ENCODE measurements around the gene EBF3. TPM values are rescaled to one million over a fixed set of nuclear protein-coding genes. Genes with fewer than 3 reads are reported as not detected.

The EBF3 gene
- total RNA-seq, 5 donors from 2014 or later (not counting 1 experiment from before 2014, with no cell fraction given) = not detected

DNA sequence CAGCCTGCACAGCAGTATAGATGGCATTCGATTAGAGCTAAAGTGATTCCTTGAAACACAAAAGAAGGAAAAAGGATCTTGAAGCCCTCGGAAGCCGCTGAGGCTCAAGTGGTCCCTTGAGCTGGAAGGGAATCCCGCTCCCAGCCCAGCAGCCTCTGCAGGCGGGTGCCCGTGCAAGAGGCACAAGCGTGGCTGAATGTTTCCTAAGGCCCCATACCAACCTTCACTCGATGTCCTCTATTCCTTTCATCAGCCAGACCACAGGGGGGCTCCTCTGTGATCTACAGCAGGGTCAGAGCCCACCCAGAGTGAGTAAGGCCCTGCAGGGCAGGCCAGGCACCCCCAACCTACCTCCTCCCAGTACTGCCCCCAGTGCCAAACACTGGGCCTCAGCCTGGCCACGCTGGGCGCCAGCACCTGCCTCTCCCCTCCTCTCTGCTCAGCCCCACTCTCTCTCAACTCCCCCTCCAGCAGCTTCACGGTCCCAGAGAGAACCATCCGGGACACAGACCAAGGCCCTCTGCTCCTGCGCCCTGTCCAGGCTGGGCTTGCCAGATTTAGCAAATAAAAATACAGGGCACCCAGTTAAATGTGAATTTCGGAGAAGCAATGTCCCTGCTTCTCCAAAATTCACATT, 30.5 kb downstream of the EBF3 start:
- peaks cover 0 to 21% of the 10 kb centered on the region in 2 experiments for H3K27me3 ChIP-seq (replicated peaks in 1 of 2; ENCODE audit: control insufficient read depth in 2 of 2, extremely low read depth in 1 of 2, insufficient read depth in 2 of 2, low read length in 1 of 2)
- ChIA-PET CTCF (no interaction called here), POLR2A (no interaction called here)
- Mint-ChIP-seq H3K4me1 (no peaks in the 10 kb centered on the region), H3K27me3 (peaks cover 6 to 17% of the 10 kb centered on the region in 2 donors), H3K36me3 (no peaks in the 10 kb centered on the region), H3K27ac (no peak overlapping the region), H3K9me3 (no peaks in the 10 kb centered on the region), H3K4me3 (no peak overlapping the region)
- H3K4me3 ChIP-seq (ENCODE audit: control insufficient read depth in 1 of 2, extremely low read depth in 1 of 2, low read length in 1 of 2) = no peak overlapping the region
- 87% methylated on average over 14 of the region's 14 CpGs for whole genome bisulfite sequencing (ENCODE audit: insufficient coverage)
- no peaks in the 10 kb centered on the region for H3K4me1 ChIP-seq (ENCODE audit: control insufficient read depth in 1 of 2, extremely low read depth in 1 of 2, insufficient read depth in 2 of 2, low read length in 2 of 2)
- no peak for ATAC-seq (replicated peaks in 1 of 4)
- H3K36me3 ChIP-seq (ENCODE audit: control insufficient read depth in 2 of 2, extremely low read depth in 1 of 2, insufficient read depth in 1 of 2, low read length in 1 of 2) = no peaks in the 10 kb centered on the region
- no peak overlapping the region for H3K27ac ChIP-seq (ENCODE audit: low read length)
- DNase-seq = no peak
- no peaks in the 10 kb centered on the region for H3K9me3 ChIP-seq

DNA sequence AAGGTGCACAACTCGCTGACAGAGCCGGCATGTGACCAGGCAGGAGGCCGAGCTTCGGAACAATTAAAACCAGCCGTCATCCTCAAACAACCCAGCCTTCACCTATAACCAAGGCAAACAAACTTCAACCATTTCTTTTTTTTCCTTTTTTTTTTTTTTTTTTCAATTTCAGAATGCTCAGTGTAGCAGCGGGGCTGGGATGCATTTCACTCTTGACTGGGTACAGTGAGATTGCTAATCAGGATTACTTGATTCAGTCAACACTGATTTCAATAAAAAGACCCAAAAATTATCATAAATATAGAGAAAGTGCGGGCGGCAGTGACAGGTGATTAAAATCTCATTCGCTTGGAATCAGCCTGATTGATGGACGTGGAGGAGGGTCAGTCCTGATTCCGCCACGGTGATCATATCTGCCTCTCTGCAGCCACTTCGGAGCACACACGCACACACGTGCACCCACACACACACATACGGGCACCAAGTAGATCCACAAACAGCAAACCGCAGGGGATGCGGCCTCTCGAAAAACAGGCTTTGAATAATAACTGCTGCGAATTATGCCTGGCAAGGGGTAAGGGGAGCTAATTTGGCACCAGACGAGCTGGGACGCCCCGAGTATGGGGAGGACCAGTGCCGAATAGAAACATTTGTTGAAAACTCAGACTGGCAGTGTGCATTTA, 31.2 kb downstream of the EBF3 start:
- Mint-ChIP-seq H3K9me3 (no peaks in the 10 kb centered on the region), H3K27me3 (peaks cover 6 to 14% of the 10 kb centered on the region in 2 donors), H3K4me3 (no peak overlapping the region), H3K4me1 (no peaks in the 10 kb centered on the region), H3K36me3 (no peaks in the 10 kb centered on the region), H3K27ac (no peak overlapping the region)
- peaks cover 0 to 17% of the 10 kb centered on the region in 2 experiments for H3K27me3 ChIP-seq (replicated peaks in 1 of 2; ENCODE audit: control insufficient read depth in 2 of 2, extremely low read depth in 1 of 2, insufficient read depth in 2 of 2, low read length in 1 of 2)
- no peaks in the 10 kb centered on the region for H3K9me3 ChIP-seq
- H3K36me3 ChIP-seq (ENCODE audit: control insufficient read depth in 2 of 2, extremely low read depth in 1 of 2, insufficient read depth in 1 of 2, low read length in 1 of 2) = no peaks in the 10 kb centered on the region
- H3K4me1 ChIP-seq (ENCODE audit: control insufficient read depth in 1 of 2, extremely low read depth in 1 of 2, insufficient read depth in 2 of 2, low read length in 2 of 2) = no peaks in the 10 kb centered on the region
- ATAC-seq (replicated peaks in 1 of 4) (no peak), DNase-seq (no peak)
- ChIA-PET POLR2A (no interaction called here), CTCF (no interaction called here)
- H3K4me3 ChIP-seq (ENCODE audit: control insufficient read depth in 1 of 2, extremely low read depth in 1 of 2, low read length in 1 of 2) = no peak overlapping the region
- WGBS (ENCODE audit: insufficient coverage) = 85% methylated on average over 18 of the region's 24 CpGs
- H3K27ac ChIP-seq (ENCODE audit: low read length) = no peak overlapping the region

DNA sequence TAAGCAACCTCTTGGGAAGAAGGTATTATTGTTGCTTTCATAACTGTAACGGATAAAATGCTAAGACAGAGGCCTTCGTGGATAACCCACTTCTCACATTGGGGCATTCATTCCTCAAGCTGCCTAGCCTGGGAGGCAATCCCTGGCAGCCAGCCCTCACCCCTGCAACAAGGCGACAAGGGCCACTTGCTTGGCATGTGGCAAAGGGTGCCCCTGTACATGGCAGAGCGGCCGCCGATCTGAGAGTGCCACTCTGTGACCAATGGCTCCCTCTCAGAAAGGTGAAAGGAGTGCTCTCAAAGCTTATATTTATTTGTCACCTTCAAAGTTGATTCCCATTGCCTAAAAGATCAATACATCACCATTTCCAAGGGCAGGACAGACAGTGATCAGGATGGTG, 31.9 kb downstream of the EBF3 start:
- Histone ChIP-seq H3K9me3 (no peaks in the 10 kb centered on the region), H3K27me3 (replicated peaks in 1 of 2; ENCODE audit: control insufficient read depth in 2 of 2, extremely low read depth in 1 of 2, insufficient read depth in 2 of 2, low read length in 1 of 2) (peaks cover 0 to 13% of the 10 kb centered on the region in 2 experiments), H3K4me3 (ENCODE audit: control insufficient read depth in 1 of 2, extremely low read depth in 1 of 2, low read length in 1 of 2) (no peak overlapping the region), H3K36me3 (ENCODE audit: control insufficient read depth in 2 of 2, extremely low read depth in 1 of 2, insufficient read depth in 1 of 2, low read length in 1 of 2) (no peaks in the 10 kb centered on the region), H3K4me1 (ENCODE audit: control insufficient read depth in 1 of 2, extremely low read depth in 1 of 2, insufficient read depth in 2 of 2, low read length in 2 of 2) (no peaks in the 10 kb centered on the region), H3K27ac (ENCODE audit: low read length) (no peak overlapping the region)
- Mint-ChIP-seq H3K4me3 (no peak overlapping the region), H3K27ac (no peak overlapping the region), H3K27me3 (peaks cover 6 to 10% of the 10 kb centered on the region in 2 donors), H3K36me3 (no peaks in the 10 kb centered on the region), H3K4me1 (no peaks in the 10 kb centered on the region), H3K9me3 (no peaks in the 10 kb centered on the region)
- ChIA-PET CTCF (no interaction called here), POLR2A (no interaction called here)
- WGBS (ENCODE audit: insufficient coverage) = 100% methylated on average over 2 of the region's 6 CpGs
- ATAC-seq (replicated peaks in 1 of 4) = no peak
- no peak for DNase-seq

DNA sequence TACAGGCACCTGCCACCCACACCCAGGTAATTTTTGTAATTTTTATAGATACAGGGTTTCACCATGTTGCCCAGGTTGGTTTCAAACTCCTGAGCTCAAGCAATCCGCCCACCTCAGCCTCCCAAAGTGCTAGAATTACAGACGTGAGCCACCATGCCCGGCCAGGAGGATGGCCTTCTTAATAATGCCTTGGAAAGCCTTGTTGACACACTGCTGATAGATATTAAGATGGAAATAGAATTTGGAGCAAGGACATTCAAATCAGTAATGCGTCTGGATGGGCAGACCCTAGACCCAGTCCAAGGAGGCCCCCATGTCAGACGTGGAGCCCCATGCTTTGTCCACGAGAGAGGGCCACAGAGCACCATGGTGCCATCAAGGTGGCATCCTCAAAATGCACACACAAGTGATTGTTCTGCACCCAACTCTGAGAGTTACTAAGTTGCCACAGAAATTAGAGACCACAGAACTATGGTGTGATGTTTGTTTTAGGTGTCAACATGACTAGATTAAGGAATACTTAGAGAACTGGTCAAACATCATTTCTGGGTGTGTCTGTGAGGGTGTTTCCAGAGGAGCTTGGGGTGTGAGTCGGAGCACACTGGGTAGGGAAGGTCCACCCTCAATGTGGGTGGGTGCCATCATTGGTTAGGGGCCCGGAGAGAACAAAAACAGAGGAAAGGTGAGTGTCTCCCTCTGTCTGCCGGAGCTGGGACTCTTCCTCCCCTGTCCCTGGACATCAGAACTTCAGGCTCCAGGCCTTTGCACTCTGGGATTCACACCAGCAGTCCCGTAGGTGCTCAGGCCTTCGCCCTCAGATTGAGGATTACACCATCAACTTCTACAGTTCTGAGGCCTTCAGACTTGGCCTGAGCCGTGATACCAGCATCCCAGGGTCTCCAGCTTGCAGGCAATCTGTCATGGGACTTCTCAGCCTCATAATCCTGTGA, 34.5 kb downstream of the EBF3 start:
- ATAC-seq (replicated peaks in 1 of 4) = no peak
- WGBS (ENCODE audit: insufficient coverage) = 83% methylated on average over 7 of the region's 12 CpGs
- CTCF ChIA-PET = no interaction called here

DNA sequence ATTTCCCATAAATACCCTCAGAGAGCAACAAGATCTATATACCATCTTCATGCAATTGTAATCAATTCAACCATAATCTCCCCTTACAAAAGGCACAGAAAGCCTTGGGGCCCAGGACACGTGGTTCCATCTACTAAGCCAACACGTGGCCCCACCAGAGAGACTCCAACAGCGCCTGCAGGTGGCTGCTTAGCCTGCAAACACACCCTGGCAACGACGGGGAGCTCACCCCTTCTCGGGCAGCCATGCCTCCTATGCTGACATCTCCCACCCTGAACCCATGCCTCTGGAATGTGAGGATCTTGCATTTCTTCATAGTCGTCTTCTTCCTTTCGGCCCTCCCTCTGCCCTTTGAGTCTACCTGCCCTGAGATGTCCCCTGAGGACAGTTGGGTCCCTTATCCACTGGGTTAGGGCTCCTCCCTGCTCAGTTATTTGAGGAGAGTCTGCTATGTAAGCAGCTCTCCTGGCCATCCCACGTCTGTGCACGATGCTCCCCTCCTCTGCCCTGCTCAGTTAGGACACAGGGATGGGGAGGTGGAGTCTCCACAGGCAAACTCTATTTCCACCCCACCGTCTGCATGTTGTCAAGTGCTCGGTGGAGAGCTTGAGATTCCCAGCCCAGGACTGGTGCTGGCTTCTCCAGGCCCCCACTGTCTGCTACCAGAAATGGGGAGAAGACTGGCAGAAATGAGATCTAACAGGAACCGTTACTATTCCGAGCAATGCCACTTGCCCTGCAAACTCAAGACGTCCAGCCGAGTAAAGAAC, 36.5 kb downstream of the EBF3 start:
- POLR2A ChIA-PET = no interaction called here
- CTCF ChIA-PET = no interaction called here
- WGBS (ENCODE audit: insufficient coverage) = 83% methylated on average over 12 of the region's 16 CpGs
- no peaks in the 10 kb centered on the region for H3K9me3 ChIP-seq
- H3K4me1 ChIP-seq (ENCODE audit: control insufficient read depth in 1 of 2, extremely low read depth in 1 of 2, insufficient read depth in 2 of 2, low read length in 2 of 2) = no peaks in the 10 kb centered on the region
- no peak overlapping the region for H3K27ac ChIP-seq (ENCODE audit: low read length)
- H3K27me3 ChIP-seq (replicated peaks in 1 of 2; ENCODE audit: control insufficient read depth in 2 of 2, extremely low read depth in 1 of 2, insufficient read depth in 2 of 2, low read length in 1 of 2) = peaks cover 0 to 6% of the 10 kb centered on the region in 2 experiments
- H3K27me3 Mint-ChIP-seq = no peaks in the 10 kb centered on the region
- no peak overlapping the region for H3K4me3 Mint-ChIP-seq
- no peaks in the 10 kb centered on the region for H3K4me1 Mint-ChIP-seq
- no peak overlapping the region for H3K27ac Mint-ChIP-seq
- H3K36me3 ChIP-seq (ENCODE audit: control insufficient read depth in 2 of 2, extremely low read depth in 1 of 2, insufficient read depth in 1 of 2, low read length in 1 of 2) = no peaks in the 10 kb centered on the region
- H3K4me3 ChIP-seq (ENCODE audit: control insufficient read depth in 1 of 2, extremely low read depth in 1 of 2, low read length in 1 of 2) = no peak overlapping the region
- H3K36me3 Mint-ChIP-seq = no peaks in the 10 kb centered on the region
- DNase-seq (no peak), ATAC-seq (replicated peaks in 1 of 4) (no peak)
- H3K9me3 Mint-ChIP-seq = no peaks in the 10 kb centered on the region

More for the DNA sequence above, 34.5 kb downstream of the EBF3 start:
- peaks cover 0 to 3% of the 10 kb centered on the region in 2 experiments for H3K27me3 ChIP-seq (replicated peaks in 1 of 2; ENCODE audit: control insufficient read depth in 2 of 2, extremely low read depth in 1 of 2, insufficient read depth in 2 of 2, low read length in 1 of 2)
- H3K4me3 ChIP-seq (ENCODE audit: control insufficient read depth in 1 of 2, extremely low read depth in 1 of 2, low read length in 1 of 2) = no peak overlapping the region
- H3K4me1 Mint-ChIP-seq = no peaks in the 10 kb centered on the region
- no peaks in the 10 kb centered on the region for H3K36me3 Mint-ChIP-seq
- no peak for DNase-seq
- H3K27ac Mint-ChIP-seq = no peak overlapping the region
- no peaks in the 10 kb centered on the region for H3K4me1 ChIP-seq (ENCODE audit: control insufficient read depth in 1 of 2, extremely low read depth in 1 of 2, insufficient read depth in 2 of 2, low read length in 2 of 2)
- peaks cover 0 to 10% of the 10 kb centered on the region in 2 donors for H3K27me3 Mint-ChIP-seq
- POLR2A ChIA-PET = no interaction called here
- H3K9me3 Mint-ChIP-seq = no peaks in the 10 kb centered on the region
- H3K9me3 ChIP-seq = no peaks in the 10 kb centered on the region
- H3K36me3 ChIP-seq (ENCODE audit: control insufficient read depth in 2 of 2, extremely low read depth in 1 of 2, insufficient read depth in 1 of 2, low read length in 1 of 2) = no peaks in the 10 kb centered on the region
- H3K4me3 Mint-ChIP-seq = no peak overlapping the region
- H3K27ac ChIP-seq (ENCODE audit: low read length) = no peak overlapping the region
